Endodermal cell (in vitro differentiated cells): ENCODE results near the gene MZF1. TPM values are rescaled to one million over a fixed set of nuclear protein-coding genes. Genes with fewer than 3 reads are reported as not detected.

Experiments
- DNase-seq: peaks from one replicate; pipeline ENCODE4 v3.0.0-alpha.2; 2017
- H3K27ac ChIP-seq: 2 replicates; pipeline ENCODE4 v1.5.1; 2013; ENCODE audit warnings: mild to moderate bottlenecking, low read depth, low read length, moderate library complexity
- H3K27me3 ChIP-seq: 2 replicates; pipeline ENCODE4 v1.6.1; 2013; ENCODE audit warnings: mild to moderate bottlenecking, low read length, moderate library complexity; ENCODE audit not compliant: insufficient read depth, control insufficient read depth, poor library complexity, severe bottlenecking
- H3K36me3 ChIP-seq: 2 replicates; pipeline ENCODE4 v1.7.0; 2013; ENCODE audit warnings: mild to moderate bottlenecking, low read length, moderate library complexity; ENCODE audit not compliant: control insufficient read depth, insufficient read depth
- H3K4me1 ChIP-seq: one replicate; pipeline ENCODE4 v1.7.0; 2013; ENCODE audit warnings: low read length; ENCODE audit not compliant: control insufficient read depth, insufficient read depth
- H3K4me3 ChIP-seq: 2 replicates; pipeline ENCODE4 v1.5.1; 2013; ENCODE audit warnings: mild to moderate bottlenecking, low read length, moderate library complexity
- H3K9ac ChIP-seq: 2 replicates; pipeline ENCODE4 v1.6.1; 2013; ENCODE audit warnings: mild to moderate bottlenecking, low read length, moderate library complexity; ENCODE audit not compliant: poor library complexity, severe bottlenecking; ENCODE audit errors: extremely low read depth
- H3K9me3 ChIP-seq: 2 replicates; pipeline ENCODE4 v1.6.1; 2013; ENCODE audit warnings: mild to moderate bottlenecking, low read length, moderate library complexity; ENCODE audit not compliant: control insufficient read depth
- H3K27ac Mint-ChIP-seq: 2 replicates; pipeline ENCODE4 v1.8.0; 2020; ENCODE audit warnings: mixed read lengths
- H3K27me3 Mint-ChIP-seq: 2 replicates; pipeline ENCODE4 v1.8.0; 2021; ENCODE audit warnings: mild to moderate bottlenecking, mixed read lengths; ENCODE audit not compliant: insufficient read depth
- H3K36me3 Mint-ChIP-seq: 2 replicates; pipeline ENCODE4 v1.8.0; 2020; ENCODE audit warnings: low read depth, mixed read lengths
- H3K4me1 Mint-ChIP-seq: 2 replicates; pipeline ENCODE4 v1.8.0; 2020; ENCODE audit warnings: mixed read lengths
- H3K4me3 Mint-ChIP-seq: 2 replicates; pipeline ENCODE4 v1.8.0; 2020; ENCODE audit warnings: mild to moderate bottlenecking, moderate library complexity, mixed read lengths
- H3K9me3 Mint-ChIP-seq: 2 replicates; pipeline ENCODE4 v1.8.0; 2020; ENCODE audit warnings: mild to moderate bottlenecking, mixed read lengths
- CTCF ChIP-seq: fragments of 200-600 bp; sonication (generic); conservative IDR thresholded peaks from 2 replicates; pipeline ENCODE4 v1.5.0; 2021; ENCODE audit warnings: antibody characterized with exemption, mild to moderate bottlenecking
- WGBS, 2 experiments: methylation state at CpG; one replicate each; pipeline versions ENCODE4 v1.1.5 to v1.1.7; 2013; ENCODE audit warnings: missing lambda C conversion rate in 2 of 2, mixed read lengths in 1 of 2; ENCODE audit not compliant: insufficient coverage in 1 of 2, insufficient read length in 1 of 2; 5-methylcytosine and 5-hydroxymethylcytosine counted together
- total RNA-seq, 2 donors: library from RNA; stranded (reverse); fragmentation: NEBNext Ultra II Directional in 1 of 2; extraction: Animal tissue kit (Norgen Biotek cat#: 25700) in 1 of 2; gene quantifications; 2 replicates in 1 of 2; 3 replicates in 1 of 2; pipeline ENCODE4 v1.2.1, GENCODE V29; 2021

Gene MZF1
- total RNA-seq, 2 donors from 2014 or later: 24.3 to 33.1 TPM

DNA sequence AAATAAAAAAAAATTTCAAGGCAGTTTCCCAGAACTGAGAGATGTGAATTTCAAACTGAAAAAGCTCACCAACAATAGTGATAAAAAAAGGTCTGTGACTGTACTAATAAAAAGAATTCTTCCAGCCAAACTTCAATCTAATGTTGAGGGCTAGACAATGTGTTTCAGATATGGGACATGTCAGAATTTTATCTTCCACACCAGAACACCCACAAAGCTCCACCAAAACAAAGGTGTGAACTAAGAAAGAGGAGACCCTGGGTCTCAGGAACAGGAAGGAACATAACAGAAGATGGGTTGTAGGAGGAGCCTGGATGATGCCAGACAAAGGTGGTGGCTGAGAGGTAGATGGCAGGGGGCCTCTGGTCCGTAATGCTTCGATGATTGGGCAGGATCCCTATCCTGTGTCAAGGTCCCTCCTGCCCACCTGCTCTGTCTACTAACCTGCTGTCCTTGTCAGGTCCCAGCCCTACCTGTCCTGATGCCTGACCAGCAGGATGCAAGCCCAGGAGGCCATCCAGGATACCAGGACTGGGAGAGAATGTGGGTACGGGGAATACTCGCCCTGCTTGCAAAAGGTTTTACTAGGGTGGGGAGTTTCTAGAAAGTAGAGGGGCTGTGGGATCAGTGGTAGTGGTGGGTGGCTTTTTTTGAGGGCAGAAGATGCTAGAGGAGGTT lies 4.5 kb downstream of the MZF1 start:
- Mint-ChIP-seq H3K4me1 (peaks cover 8% of the 10 kb centered on the region), H3K27ac (no peak overlapping the region), H3K36me3 (peaks cover 17% of the 10 kb centered on the region), H3K27me3 (no peaks in the 10 kb centered on the region), H3K4me3 (no peak overlapping the region), H3K9me3 (no peaks in the 10 kb centered on the region)
- no peak overlapping the region for H3K27ac ChIP-seq
- no peak overlapping the region for H3K9ac ChIP-seq
- no peaks in the 10 kb centered on the region for H3K27me3 ChIP-seq
- H3K4me3 ChIP-seq: no peak overlapping the region
- 90 to 94% methylated on average over 3 to 4 of the region's 4 CpGs for WGBS, 2 experiments
- no peak for DNase-seq
- peaks cover 44% of the 10 kb centered on the region for H3K36me3 ChIP-seq
- H3K4me1 ChIP-seq: no peaks in the 10 kb centered on the region
- no peak for TF ChIP-seq CTCF
- H3K9me3 ChIP-seq: no peaks in the 10 kb centered on the region

DNA sequence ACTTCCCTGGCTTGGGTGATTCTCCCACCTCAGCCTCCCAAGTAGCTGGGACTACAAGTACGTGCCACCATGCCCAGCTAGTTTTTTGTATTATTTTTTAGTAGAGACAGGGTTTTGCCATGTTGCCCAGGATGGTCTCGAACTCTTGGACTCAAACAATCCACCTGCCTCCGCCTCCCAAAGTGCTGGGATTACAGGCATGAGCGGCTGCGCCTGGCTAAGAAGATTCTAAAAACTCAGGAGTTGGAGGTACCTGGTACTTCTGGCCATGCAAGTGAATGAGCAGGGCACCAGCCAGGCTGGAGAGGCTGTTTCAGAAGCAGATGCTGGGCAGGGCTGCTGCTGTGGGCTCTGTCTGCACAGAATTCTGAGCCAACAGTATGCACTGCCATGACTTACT lies 6.1 kb downstream of the MZF1 start:
- peaks cover under 1% of the 10 kb centered on the region for H3K4me1 Mint-ChIP-seq
- Histone ChIP-seq H3K4me1 (no peaks in the 10 kb centered on the region), H3K9ac (no peak overlapping the region), H3K9me3 (no peaks in the 10 kb centered on the region), H3K27me3 (peaks cover 5% of the 10 kb centered on the region), H3K27ac (no peak overlapping the region), H3K36me3 (peaks cover 44% of the 10 kb centered on the region), H3K4me3 (no peak overlapping the region)
- H3K4me3 Mint-ChIP-seq: no peak overlapping the region
- H3K27me3 Mint-ChIP-seq: peaks cover 2% of the 10 kb centered on the region
- no peaks in the 10 kb centered on the region for H3K9me3 Mint-ChIP-seq
- 97 to 98% methylated on average over 4 to 5 of the region's 5 CpGs for WGBS, 2 experiments
- peaks cover 18% of the 10 kb centered on the region for H3K36me3 Mint-ChIP-seq
- H3K27ac Mint-ChIP-seq: no peak overlapping the region
- DNase-seq: no peak
- no peak for TF ChIP-seq CTCF

DNA sequence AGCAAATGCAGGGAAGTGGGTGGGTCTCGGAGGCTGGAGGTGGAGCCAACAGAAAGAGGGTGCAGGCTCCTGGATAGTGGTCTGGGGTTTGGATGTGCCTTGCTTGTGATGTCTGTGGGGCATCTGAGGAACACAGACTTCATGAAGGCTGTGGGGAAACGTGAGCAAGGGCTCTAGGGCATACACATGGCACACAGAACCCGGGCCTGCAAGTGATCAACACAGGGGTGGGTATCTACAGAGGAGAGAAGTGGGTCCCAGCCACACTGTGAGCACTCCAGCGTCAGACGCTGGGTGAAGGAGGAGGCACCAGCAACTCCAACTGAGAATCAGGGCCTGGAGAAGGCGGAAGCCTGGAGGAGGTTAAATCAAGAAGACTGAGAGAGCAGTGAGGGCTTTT lies 9.3 kb downstream of the MZF1 start:
- Mint-ChIP-seq H3K27ac (peak overlapping the region; percentile 23), H3K4me3 (no peak overlapping the region), H3K36me3 (peaks cover 16% of the 10 kb centered on the region), H3K27me3 (peaks cover 2% of the 10 kb centered on the region), H3K9me3 (no peaks in the 10 kb centered on the region), H3K4me1 (no peaks in the 10 kb centered on the region)
- Histone ChIP-seq H3K4me3 (no peak overlapping the region), H3K27me3 (peaks cover 6% of the 10 kb centered on the region), H3K36me3 (peaks cover 16% of the 10 kb centered on the region), H3K27ac (no peak overlapping the region), H3K9ac (no peak overlapping the region), H3K4me1 (no peaks in the 10 kb centered on the region), H3K9me3 (no peaks in the 10 kb centered on the region)
- no peak for TF ChIP-seq CTCF
- 90 to 94% methylated on average over 6 of the region's 6 CpGs for whole genome bisulfite sequencing, 2 experiments
- peak; percentile 32 for DNase-seq
